Esophagus muscularis mucosa (tissue), 3 donors: ENCODE results near the gene DAD1.
A peak's percentile ranks its signal among the peaks of the same experiment; 100 is the strongest.

Source experiments
- POLR2AphosphoS5 ChIP-seq, 2 donors: sonication (generic); formaldehyde crosslinking; IDR thresholded peaks; one replicate each; pipeline ENCODE4 v1.6.1; 2017; ENCODE audit warnings: antibody characterized with exemption in 2 of 2
- TF ChIP-seq, protein P1 (sequence below), 3 experiments: fragments of 200-600 bp in 2 of 3; fragments of 450-650 bp in 1 of 3; sonication (generic) in 2 of 3; IDR thresholded peaks; one replicate each; pipeline ENCODE4 v1.5.1; 2017 to 2019; ENCODE audit warnings: antibody characterized with exemption in 3 of 3, mild to moderate bottlenecking in 2 of 3, moderate library complexity in 1 of 3

DNA sequence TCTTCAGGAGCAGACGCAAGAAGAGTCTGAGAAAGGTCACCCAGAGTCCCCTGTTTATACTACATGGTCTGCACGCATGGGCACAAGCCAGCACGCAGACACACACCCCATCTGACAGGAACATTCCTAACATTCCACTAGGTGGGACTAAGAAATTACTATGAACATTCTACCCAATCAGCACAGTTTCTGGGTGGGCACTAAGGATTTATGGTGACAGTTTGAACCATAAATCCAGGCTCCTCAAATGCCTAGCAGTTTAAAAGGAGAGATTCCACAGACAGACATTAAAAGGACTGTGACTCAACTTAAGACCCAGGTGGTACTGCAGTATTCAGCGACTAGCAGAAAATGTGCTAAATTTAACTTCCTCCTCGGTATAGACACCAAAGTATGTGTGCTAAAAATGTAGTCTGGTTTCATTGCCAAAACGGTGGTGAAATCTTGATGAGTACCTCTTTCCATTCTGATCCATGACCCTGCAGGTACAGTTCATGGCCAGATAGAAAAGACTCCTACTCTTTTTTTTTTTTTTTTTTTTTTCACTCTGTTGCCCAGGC lies 25.3 kb upstream of the DAD1 start:
- TF ChIP-seq, protein P1, sequence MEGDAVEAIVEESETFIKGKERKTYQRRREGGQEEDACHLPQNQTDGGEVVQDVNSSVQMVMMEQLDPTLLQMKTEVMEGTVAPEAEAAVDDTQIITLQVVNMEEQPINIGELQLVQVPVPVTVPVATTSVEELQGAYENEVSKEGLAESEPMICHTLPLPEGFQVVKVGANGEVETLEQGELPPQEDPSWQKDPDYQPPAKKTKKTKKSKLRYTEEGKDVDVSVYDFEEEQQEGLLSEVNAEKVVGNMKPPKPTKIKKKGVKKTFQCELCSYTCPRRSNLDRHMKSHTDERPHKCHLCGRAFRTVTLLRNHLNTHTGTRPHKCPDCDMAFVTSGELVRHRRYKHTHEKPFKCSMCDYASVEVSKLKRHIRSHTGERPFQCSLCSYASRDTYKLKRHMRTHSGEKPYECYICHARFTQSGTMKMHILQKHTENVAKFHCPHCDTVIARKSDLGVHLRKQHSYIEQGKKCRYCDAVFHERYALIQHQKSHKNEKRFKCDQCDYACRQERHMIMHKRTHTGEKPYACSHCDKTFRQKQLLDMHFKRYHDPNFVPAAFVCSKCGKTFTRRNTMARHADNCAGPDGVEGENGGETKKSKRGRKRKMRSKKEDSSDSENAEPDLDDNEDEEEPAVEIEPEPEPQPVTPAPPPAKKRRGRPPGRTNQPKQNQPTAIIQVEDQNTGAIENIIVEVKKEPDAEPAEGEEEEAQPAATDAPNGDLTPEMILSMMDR (IDR thresholded peaks at IDR 0.05): no peak
- peak; percentile 51 to 69 for TF ChIP-seq POLR2AphosphoS5 (IDR thresholded peaks at IDR 0.05)
